ENCODE data around the gene TRNP1.

TRNP1 gene

GRCh38 chr1:26976621-26977510 lies 16.6 kb upstream of the TRNP1 start:
- TF ChIP-seq TEAD4 (IDR thresholded peaks at IDR 0.05) (no peak), NFIC (IDR thresholded peaks at IDR 0.05) (no peak), TAF1 (IDR thresholded peaks at IDR 0.05; ENCODE audit: low read depth) (no peak), RAD21 (IDR thresholded peaks at IDR 0.05; ENCODE audit: low read depth) (no peak), CEBPB (IDR thresholded peaks at IDR 0.05) (no peak), YY1 (IDR thresholded peaks at IDR 0.05; ENCODE audit: low read depth) (no peak), CREB1 (IDR thresholded peaks at IDR 0.05; ENCODE audit: low read depth) (no peak), EP300 (IDR thresholded peaks at IDR 0.05; ENCODE audit: borderline replicate concordance) (no peak)

GRCh38 chr1:26978901-26979300 lies 14.6 kb upstream of the TRNP1 start:
- TF ChIP-seq REST (IDR thresholded peaks at IDR 0.05; ENCODE audit: low read depth): no peak
- TF ChIP-seq EGR1 (IDR thresholded peaks at IDR 0.05): no peak
- no peak for TF ChIP-seq FOXM1 (IDR thresholded peaks at IDR 0.05; ENCODE audit: borderline replicate concordance, low read depth)
- no peak for TF ChIP-seq RAD21 (IDR thresholded peaks at IDR 0.05; ENCODE audit: low read depth)
- no peak for TF ChIP-seq EP300 (IDR thresholded peaks at IDR 0.05; ENCODE audit: borderline replicate concordance)
- TF ChIP-seq TAF1 (IDR thresholded peaks at IDR 0.05; ENCODE audit: low read depth): no peak
- TF ChIP-seq YY1 (IDR thresholded peaks at IDR 0.05; ENCODE audit: low read depth): no peak
- no peak for TF ChIP-seq MAX (IDR thresholded peaks at IDR 0.05)
- no peak for TF ChIP-seq ZBTB7A (IDR thresholded peaks at IDR 0.05; ENCODE audit: low read depth)
- no peak for TF ChIP-seq USF1 (IDR thresholded peaks at IDR 0.05)
- no peak for TF ChIP-seq TEAD4 (IDR thresholded peaks at IDR 0.05)
- TF ChIP-seq NFIC (IDR thresholded peaks at IDR 0.05): no peak
- no peak for TF ChIP-seq TCF12 (IDR thresholded peaks at IDR 0.05; ENCODE audit: low read depth)
- TF ChIP-seq CREB1 (IDR thresholded peaks at IDR 0.05; ENCODE audit: low read depth): no peak
- no peak for TF ChIP-seq CEBPB (IDR thresholded peaks at IDR 0.05)

GRCh38 chr1:26981146-26981846 lies 12.2 kb upstream of the TRNP1 start:
- TF ChIP-seq NFIC (IDR thresholded peaks at IDR 0.05): no peak
- TF ChIP-seq YY1 (IDR thresholded peaks at IDR 0.05; ENCODE audit: low read depth): no peak
- no peak for TF ChIP-seq TAF1 (IDR thresholded peaks at IDR 0.05; ENCODE audit: low read depth)
- no peak for TF ChIP-seq USF1 (IDR thresholded peaks at IDR 0.05)
- TF ChIP-seq EP300 (IDR thresholded peaks at IDR 0.05; ENCODE audit: borderline replicate concordance): no peak
- no peak for TF ChIP-seq TEAD4 (IDR thresholded peaks at IDR 0.05)

- TF ChIP-seq USF1 (IDR thresholded peaks at IDR 0.05): no peak
- no peak for TF ChIP-seq EGR1 (IDR thresholded peaks at IDR 0.05)
- no peak for TF ChIP-seq MAX (IDR thresholded peaks at IDR 0.05)
- no peak for TF ChIP-seq ZBTB7A (IDR thresholded peaks at IDR 0.05; ENCODE audit: low read depth)
- TF ChIP-seq FOXM1 (IDR thresholded peaks at IDR 0.05; ENCODE audit: borderline replicate concordance, low read depth): no peak
- TF ChIP-seq YY1 (IDR thresholded peaks at IDR 0.05; ENCODE audit: low read depth): no peak
- no peak for TF ChIP-seq RAD21 (IDR thresholded peaks at IDR 0.05; ENCODE audit: low read depth)
- no peak for TF ChIP-seq CREB1 (IDR thresholded peaks at IDR 0.05; ENCODE audit: low read depth)
- TF ChIP-seq TAF1 (IDR thresholded peaks at IDR 0.05; ENCODE audit: low read depth): no peak
- no peak for TF ChIP-seq NFIC (IDR thresholded peaks at IDR 0.05)
- no peak for TF ChIP-seq CEBPB (IDR thresholded peaks at IDR 0.05)
Measured at GRCh38 chr1:26983863-26984262, 9.6 kb upstream of the TRNP1 start.

- TF ChIP-seq FOXM1 (IDR thresholded peaks at IDR 0.05; ENCODE audit: borderline replicate concordance, low read depth): no peak
- TF ChIP-seq CEBPB (IDR thresholded peaks at IDR 0.05): no peak
- no peak for TF ChIP-seq ZBTB7A (IDR thresholded peaks at IDR 0.05; ENCODE audit: low read depth)
- no peak for TF ChIP-seq RAD21 (IDR thresholded peaks at IDR 0.05; ENCODE audit: low read depth)
- TF ChIP-seq REST (IDR thresholded peaks at IDR 0.05; ENCODE audit: low read depth): no peak
- no peak for TF ChIP-seq TAF1 (IDR thresholded peaks at IDR 0.05; ENCODE audit: low read depth)
- TF ChIP-seq USF1 (IDR thresholded peaks at IDR 0.05): no peak
- TF ChIP-seq NFIC (IDR thresholded peaks at IDR 0.05): no peak
- TF ChIP-seq TCF12 (IDR thresholded peaks at IDR 0.05; ENCODE audit: low read depth): no peak
- no peak for TF ChIP-seq CREB1 (IDR thresholded peaks at IDR 0.05; ENCODE audit: low read depth)
- no peak for TF ChIP-seq EP300 (IDR thresholded peaks at IDR 0.05; ENCODE audit: borderline replicate concordance)
- TF ChIP-seq YY1 (IDR thresholded peaks at IDR 0.05; ENCODE audit: low read depth): no peak
- no peak for TF ChIP-seq EGR1 (IDR thresholded peaks at IDR 0.05)
- TF ChIP-seq TEAD4 (IDR thresholded peaks at IDR 0.05): no peak
- no peak for TF ChIP-seq MAX (IDR thresholded peaks at IDR 0.05)
Measured at GRCh38 chr1:26984291-26984690, 9.2 kb upstream of the TRNP1 start.

Measured in Ishikawa (cell line).